Fibroblast of mammary gland (primary cell): ENCODE data around the gene ARSJ.

ENCODE experiments used
- DNase-seq: peaks from one replicate; pipeline ENCODE4 v3.0.0-alpha.2; 2010; ENCODE audit warnings: low read depth
- H3K4me3 ChIP-seq: 2 replicates; pipeline ENCODE4 v1.5.1; 2011; ENCODE audit warnings: low read depth, mild to moderate bottlenecking, low read length, moderate library complexity; ENCODE audit not compliant: control insufficient read depth
- CTCF ChIP-seq: conservative IDR thresholded peaks from 2 replicates; pipeline ENCODE4 v1.5.1; 2011; ENCODE audit warnings: low read depth, low read length, inconsistent platforms; ENCODE audit not compliant: control insufficient read depth, insufficient read depth

ARSJ gene

GRCh38 chr4:113990886-113991285 is 11.4 kb upstream of the ARSJ start:
- H3K4me3 ChIP-seq: no peak overlapping the region
- DNase-seq: no peak
- no peak for TF ChIP-seq CTCF

DNA sequence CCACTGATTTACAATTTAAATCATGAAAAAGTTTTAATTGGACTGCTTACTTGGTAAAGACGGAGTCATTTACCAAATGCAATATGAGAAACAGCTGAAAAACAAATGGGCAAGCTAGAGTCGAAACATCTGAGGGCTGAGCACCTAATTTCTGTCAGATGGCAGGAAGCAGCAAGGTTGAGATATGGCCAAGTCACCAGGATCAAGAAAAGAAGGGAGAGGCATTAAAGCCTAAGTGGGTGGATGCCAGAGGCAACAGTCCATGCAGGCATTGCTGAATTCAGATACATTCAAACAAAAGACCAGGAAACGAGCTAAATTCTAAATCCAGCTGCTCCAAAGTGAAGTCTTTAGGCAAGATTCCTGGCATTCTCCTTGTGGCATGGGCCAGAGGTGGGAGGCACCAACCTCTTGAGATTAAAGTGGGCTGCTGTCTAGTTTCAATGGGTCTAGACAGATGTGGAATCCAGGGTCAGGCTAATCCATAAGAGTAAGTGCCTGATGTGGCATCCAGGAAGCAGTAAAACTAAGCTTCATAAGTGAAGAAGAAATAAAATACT is 8.0 kb upstream of the ARSJ start:
- H3K4me3 ChIP-seq: no peak overlapping the region
- no peak for DNase-seq
- no peak for TF ChIP-seq CTCF

DNA sequence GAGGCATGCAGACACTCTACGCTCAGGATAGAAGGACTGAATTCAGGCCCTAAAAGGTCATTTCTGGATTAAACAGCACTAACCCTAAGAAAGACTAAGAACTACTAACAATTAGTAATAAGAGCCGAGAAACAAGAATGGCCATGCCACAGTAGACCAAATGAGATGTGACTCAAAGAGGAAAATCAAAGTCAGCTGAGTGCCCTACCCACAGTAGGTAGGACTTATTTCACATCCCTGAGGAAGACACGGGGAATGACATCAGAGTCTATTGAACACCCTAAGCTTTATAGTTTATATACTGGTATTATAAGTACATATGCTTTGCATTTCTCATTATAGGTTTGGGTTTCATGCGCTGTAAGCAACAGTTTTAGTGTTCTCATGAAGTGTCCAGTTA is 2.7 kb upstream of the ARSJ start:
- no peak for TF ChIP-seq CTCF

GRCh38 chr4:113981591-113981990 is 2.1 kb upstream of the ARSJ start:
- DNase-seq: no peak
- H3K4me3 ChIP-seq: no peak overlapping the region
- no peak for TF ChIP-seq CTCF

More for the DNA sequence above, 2.7 kb upstream of the ARSJ start:
- no peak overlapping the region for H3K4me3 ChIP-seq
- DNase-seq: no peak

- TF ChIP-seq CTCF: no peak
- H3K4me3 ChIP-seq: peak overlapping the region; percentile 94
- DNase-seq: no peak
Measured at GRCh38 chr4:113979905-113980615, 613 bp upstream of the ARSJ start.

GRCh38 chr4:113978561-113979147 is 793 bp downstream of the ARSJ start:
- H3K4me3 ChIP-seq: peak overlapping the region; percentile 94
- no peak for DNase-seq
- no peak for TF ChIP-seq CTCF
